Natural killer cell (primary cell): ENCODE data around the gene FALEC. TPM values are rescaled to one million over a fixed set of nuclear protein-coding genes. Genes with fewer than 3 reads are reported as not detected.

Experiments
- ATAC-seq, 3 donors: fragments of 150-1000 bp in 2 of 3; fragments of 200-7000 bp in 1 of 3; cut with Tn5 transposase; 1 replicate in 1 of 3; 2 replicates in 2 of 3; pipeline ENCODE4 v1.10.0; 2021; ENCODE audit warnings: mild to moderate bottlenecking in 2 of 3, moderate library complexity in 2 of 3
- DNase-seq, 2 donors: peaks; one replicate each; pipeline versions ENCODE4 v3.0.0 to v3.0.0-alpha.2; 2013 to 2021; ENCODE audit warnings: mixed read lengths in 1 of 2
- H3K27ac ChIP-seq: one replicate; pipeline ENCODE4 v1.5.1; 2013; ENCODE audit warnings: mild to moderate bottlenecking, low read length
- H3K27me3 ChIP-seq: one replicate; pipeline ENCODE4 v1.6.1; 2013; ENCODE audit warnings: low read length; ENCODE audit not compliant: control insufficient read depth, insufficient read depth
- H3K36me3 ChIP-seq: one replicate; pipeline ENCODE4 v1.6.1; 2013; ENCODE audit warnings: low read length; ENCODE audit not compliant: control insufficient read depth, insufficient read depth
- H3K4me1 ChIP-seq: one replicate; pipeline ENCODE4 v1.6.1; 2013; ENCODE audit warnings: low read length; ENCODE audit not compliant: control insufficient read depth, insufficient read depth
- H3K4me3 ChIP-seq: one replicate; pipeline ENCODE4 v1.5.1; 2013; ENCODE audit warnings: low read length
- H3K9me3 ChIP-seq: one replicate; pipeline ENCODE4 v1.6.1; 2013; ENCODE audit warnings: low read length; ENCODE audit not compliant: control insufficient read depth, insufficient read depth
- H3K27ac Mint-ChIP-seq, 2 donors: one replicate each; pipeline ENCODE4 v1.8.0; 2022; ENCODE audit warnings: mild to moderate bottlenecking in 2 of 2, mixed read lengths in 2 of 2, moderate library complexity in 1 of 2
- H3K27me3 Mint-ChIP-seq, 2 donors: one replicate each; pipeline ENCODE4 v1.8.0; 2022; ENCODE audit warnings: low read depth in 2 of 2, mixed read lengths in 2 of 2
- H3K36me3 Mint-ChIP-seq: one replicate; pipeline ENCODE4 v1.8.0; 2022; ENCODE audit warnings: mixed read lengths
- H3K4me1 Mint-ChIP-seq, 2 donors: one replicate each; pipeline ENCODE4 v1.8.0; 2022; ENCODE audit warnings: mixed read lengths in 2 of 2
- H3K4me3 Mint-ChIP-seq: one replicate; pipeline ENCODE4 v1.8.0; 2022; ENCODE audit warnings: mild to moderate bottlenecking, moderate library complexity, mixed read lengths
- H3K9me3 Mint-ChIP-seq, 2 donors: one replicate each; pipeline ENCODE4 v1.8.0; 2022; ENCODE audit warnings: mixed read lengths in 2 of 2
- WGBS: methylation state at CpG from one replicate; pipeline ENCODE4 v1.1.7; 2013; ENCODE audit warnings: missing lambda C conversion rate; ENCODE audit not compliant: insufficient coverage; 5-methylcytosine and 5-hydroxymethylcytosine counted together
- intact Hi-C: fragments of 100-400 bp; cut with micrococcal nuclease; formaldehyde crosslinking; loops from one replicate; pipeline ENCODE4 v1.14.2; 2022
- total RNA-seq, 4 donors: library from RNA; stranded (reverse); fragments of 120-200 nt in 1 of 4; gene quantifications; one replicate each; pipeline versions ENCODE4 v1.2.3 to v1.2.4, GENCODE V29; 2013 to 2022
- TF ChIP-seq, protein P1 (sequence below): fragments of 200-600 bp; IDR thresholded peaks from one replicate; pipeline ENCODE4 v1.8.0; 2022; ENCODE audit warnings: antibody characterized with exemption

Gene FALEC
- total RNA-seq, 3 donors from 2014 or later (not counting 1 experiment from before 2014, with no cell fraction given), result not detected

DNA sequence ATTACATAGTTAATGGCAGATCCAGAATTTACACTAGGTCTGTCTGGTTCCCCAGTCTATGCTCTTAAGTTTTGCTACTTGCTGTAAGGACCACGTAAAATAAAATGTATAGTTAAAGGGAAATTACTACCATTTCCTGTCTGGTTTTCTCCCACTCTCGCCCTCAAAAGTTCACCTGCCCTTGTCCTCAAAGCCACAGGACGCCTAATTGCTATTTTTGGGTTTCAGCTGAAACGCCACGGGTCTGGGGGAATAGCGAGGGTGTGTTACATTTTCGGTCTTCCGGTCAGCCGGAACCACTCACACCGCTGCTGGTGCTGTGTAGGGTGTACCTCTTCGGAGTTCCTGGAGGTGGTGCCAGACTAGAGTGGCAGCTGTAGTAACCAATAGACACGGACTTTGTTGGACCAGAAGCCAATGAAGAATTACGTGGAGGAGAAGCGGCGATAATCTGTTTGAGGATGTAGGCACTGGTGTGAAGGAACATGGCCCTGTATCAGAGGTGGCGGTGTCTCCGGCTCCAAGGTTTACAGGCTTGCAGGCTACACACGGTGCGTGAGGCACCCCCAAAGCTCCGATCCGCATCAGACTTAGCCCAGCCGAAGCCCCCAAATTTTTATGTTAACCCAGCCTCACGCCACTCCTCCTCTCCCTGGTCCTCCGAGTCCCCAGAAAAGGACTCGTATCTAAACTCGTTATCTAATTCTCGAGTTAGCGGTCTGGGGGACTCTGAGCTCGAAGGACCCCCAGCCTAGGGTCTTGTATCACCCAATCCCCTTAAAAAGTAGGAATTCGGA is 28.4 kb upstream of the FALEC start, which contains the start of gene TARS2:
Gene TARS2 (plus strand): TSS at position 454 of the 797 bp plus-strand sequence. CDS start 32 bp downstream, at position 486.
- peak within 1 kb of the TSS; percentile 94 for H3K4me3 ChIP-seq
- Mint-ChIP-seq H3K27ac (peak within 1 kb of the TSS; percentile 97), H3K27me3 (no peaks in the 10 kb centered on the region), H3K9me3 (no peaks in the 10 kb centered on the region), H3K4me3 (peak within 1 kb of the TSS; percentile 96), H3K36me3 (peaks cover 16% of the 10 kb centered on the region), H3K4me1 (peaks cover 24 to 26% of the 10 kb centered on the region in 2 donors)
- intact Hi-C loops, result no loop called here
- peak; percentile 91 to 95 for DNase-seq
- H3K36me3 ChIP-seq, result peaks cover 16% of the 10 kb centered on the region
- no peaks in the 10 kb centered on the region for H3K9me3 ChIP-seq
- WGBS, result 0% methylated on average over 28 of the region's 30 CpGs
- TF ChIP-seq, protein P1, sequence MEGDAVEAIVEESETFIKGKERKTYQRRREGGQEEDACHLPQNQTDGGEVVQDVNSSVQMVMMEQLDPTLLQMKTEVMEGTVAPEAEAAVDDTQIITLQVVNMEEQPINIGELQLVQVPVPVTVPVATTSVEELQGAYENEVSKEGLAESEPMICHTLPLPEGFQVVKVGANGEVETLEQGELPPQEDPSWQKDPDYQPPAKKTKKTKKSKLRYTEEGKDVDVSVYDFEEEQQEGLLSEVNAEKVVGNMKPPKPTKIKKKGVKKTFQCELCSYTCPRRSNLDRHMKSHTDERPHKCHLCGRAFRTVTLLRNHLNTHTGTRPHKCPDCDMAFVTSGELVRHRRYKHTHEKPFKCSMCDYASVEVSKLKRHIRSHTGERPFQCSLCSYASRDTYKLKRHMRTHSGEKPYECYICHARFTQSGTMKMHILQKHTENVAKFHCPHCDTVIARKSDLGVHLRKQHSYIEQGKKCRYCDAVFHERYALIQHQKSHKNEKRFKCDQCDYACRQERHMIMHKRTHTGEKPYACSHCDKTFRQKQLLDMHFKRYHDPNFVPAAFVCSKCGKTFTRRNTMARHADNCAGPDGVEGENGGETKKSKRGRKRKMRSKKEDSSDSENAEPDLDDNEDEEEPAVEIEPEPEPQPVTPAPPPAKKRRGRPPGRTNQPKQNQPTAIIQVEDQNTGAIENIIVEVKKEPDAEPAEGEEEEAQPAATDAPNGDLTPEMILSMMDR, result no peak
- H3K4me1 ChIP-seq, result peaks cover 10% of the 10 kb centered on the region
- peak within 1 kb of the TSS; percentile 89 for H3K27ac ChIP-seq
- H3K27me3 ChIP-seq, result no peaks in the 10 kb centered on the region
- peak; percentile 99 to 100 (median 100) for ATAC-seq

DNA sequence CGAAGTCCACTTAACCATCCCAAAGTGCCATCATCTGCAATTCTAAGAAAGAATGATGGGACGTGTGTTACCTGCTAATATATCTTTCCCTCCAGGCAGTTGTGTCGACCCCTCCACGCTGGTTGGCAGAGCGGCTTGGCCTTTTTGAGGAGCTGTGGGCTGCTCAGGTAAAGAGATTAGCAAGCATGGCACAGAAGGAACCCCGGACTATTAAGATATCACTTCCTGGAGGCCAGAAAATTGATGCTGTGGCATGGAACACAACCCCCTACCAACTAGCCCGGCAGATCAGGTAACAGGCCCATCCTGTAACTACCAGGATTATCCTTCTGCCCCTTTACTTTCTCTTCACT is 27.8 kb upstream of the FALEC start:
- peak in 1 of 2 donors; percentile 39 for DNase-seq
- Histone ChIP-seq H3K4me3 (peak overlapping the region; percentile 94), H3K27me3 (no peaks in the 10 kb centered on the region), H3K27ac (peak overlapping the region; percentile 89), H3K36me3 (peaks cover 21% of the 10 kb centered on the region), H3K4me1 (peaks cover 10% of the 10 kb centered on the region), H3K9me3 (no peaks in the 10 kb centered on the region)
- TF ChIP-seq, protein P1, result no peak
- ATAC-seq, result no peak
- 7% methylated on average over 6 of the region's 7 CpGs for WGBS
- H3K27ac Mint-ChIP-seq, result peak overlapping the region; percentile 97
- peak overlapping the region; percentile 96 for H3K4me3 Mint-ChIP-seq
- intact Hi-C loops, result no loop called here
- H3K4me1 Mint-ChIP-seq, result peaks cover 24 to 26% of the 10 kb centered on the region in 2 donors
- H3K36me3 Mint-ChIP-seq, result peaks cover 16% of the 10 kb centered on the region
- no peaks in the 10 kb centered on the region for H3K9me3 Mint-ChIP-seq
- no peaks in the 10 kb centered on the region for H3K27me3 Mint-ChIP-seq

DNA sequence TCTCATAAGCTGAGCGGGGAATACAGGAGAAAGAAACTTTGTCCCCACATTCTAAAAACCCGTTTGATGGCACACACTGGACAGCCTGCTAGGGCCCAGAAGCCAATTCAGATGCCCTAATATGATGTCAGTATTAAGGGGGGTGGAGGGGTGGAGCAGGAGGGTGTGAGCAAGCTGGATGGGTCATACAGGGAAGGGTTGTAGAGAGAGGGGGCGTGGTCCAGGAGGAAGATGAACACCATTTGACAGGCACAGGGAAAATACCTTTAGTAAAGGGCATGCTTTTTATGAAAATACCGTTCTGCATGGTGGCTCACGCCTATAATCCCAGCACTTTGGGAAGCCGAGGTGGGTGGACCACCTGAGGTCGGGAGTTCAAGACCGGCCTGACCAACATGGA is 22.4 kb upstream of the FALEC start:
- ATAC-seq, result no peak
- Mint-ChIP-seq H3K36me3 (peaks cover 16% of the 10 kb centered on the region), H3K4me3 (no peak overlapping the region), H3K27ac (no peak overlapping the region), H3K4me1 (peaks cover 10 to 11% of the 10 kb centered on the region in 2 donors), H3K27me3 (no peaks in the 10 kb centered on the region), H3K9me3 (no peaks in the 10 kb centered on the region)
- Histone ChIP-seq H3K27ac (no peak overlapping the region), H3K4me3 (no peak overlapping the region), H3K9me3 (no peaks in the 10 kb centered on the region), H3K36me3 (peaks cover 45% of the 10 kb centered on the region), H3K27me3 (no peaks in the 10 kb centered on the region), H3K4me1 (peaks cover 1% of the 10 kb centered on the region)
- 95% methylated on average over 8 of the region's 8 CpGs for WGBS
- no peak for DNase-seq
- TF ChIP-seq, protein P1, result no peak
- intact Hi-C loops, result no loop called here
